Measurements from ENCODE around the gene ELMO1.

ELMO1 gene

DNA sequence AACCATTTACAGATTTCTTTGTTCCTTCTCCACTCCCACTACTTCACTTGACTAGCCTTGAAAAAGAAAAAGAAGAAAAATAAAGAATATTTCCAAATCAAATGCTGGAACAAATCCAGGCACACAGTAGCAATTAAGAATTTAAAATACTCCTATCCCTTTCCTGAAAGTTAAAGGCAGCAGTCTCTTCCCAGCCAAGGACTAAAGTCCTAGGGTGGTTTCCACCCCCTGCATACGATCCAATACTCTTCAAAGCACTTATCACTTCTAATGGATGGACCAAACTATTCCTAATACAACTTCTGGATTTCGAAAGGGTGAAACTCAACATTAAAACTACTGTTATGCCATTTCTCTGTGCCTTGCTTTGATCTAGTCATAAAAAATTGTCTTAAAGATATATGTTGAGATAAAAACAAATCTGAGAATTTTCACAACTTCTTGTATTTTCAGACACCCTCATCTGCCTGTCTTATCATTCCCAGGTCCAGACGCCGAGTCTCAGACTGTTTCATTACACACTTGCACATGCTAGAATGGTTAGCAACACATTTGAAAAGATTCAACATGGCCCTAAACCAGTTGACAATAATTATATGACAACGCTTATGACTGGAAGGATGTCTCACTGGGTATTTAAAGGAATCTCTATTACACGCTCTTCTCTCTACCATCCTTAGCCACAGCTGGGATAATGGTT lies 13.4 kb downstream of the ELMO1 start:
- TF ChIP-seq, protein P1, sequence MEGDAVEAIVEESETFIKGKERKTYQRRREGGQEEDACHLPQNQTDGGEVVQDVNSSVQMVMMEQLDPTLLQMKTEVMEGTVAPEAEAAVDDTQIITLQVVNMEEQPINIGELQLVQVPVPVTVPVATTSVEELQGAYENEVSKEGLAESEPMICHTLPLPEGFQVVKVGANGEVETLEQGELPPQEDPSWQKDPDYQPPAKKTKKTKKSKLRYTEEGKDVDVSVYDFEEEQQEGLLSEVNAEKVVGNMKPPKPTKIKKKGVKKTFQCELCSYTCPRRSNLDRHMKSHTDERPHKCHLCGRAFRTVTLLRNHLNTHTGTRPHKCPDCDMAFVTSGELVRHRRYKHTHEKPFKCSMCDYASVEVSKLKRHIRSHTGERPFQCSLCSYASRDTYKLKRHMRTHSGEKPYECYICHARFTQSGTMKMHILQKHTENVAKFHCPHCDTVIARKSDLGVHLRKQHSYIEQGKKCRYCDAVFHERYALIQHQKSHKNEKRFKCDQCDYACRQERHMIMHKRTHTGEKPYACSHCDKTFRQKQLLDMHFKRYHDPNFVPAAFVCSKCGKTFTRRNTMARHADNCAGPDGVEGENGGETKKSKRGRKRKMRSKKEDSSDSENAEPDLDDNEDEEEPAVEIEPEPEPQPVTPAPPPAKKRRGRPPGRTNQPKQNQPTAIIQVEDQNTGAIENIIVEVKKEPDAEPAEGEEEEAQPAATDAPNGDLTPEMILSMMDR (IDR thresholded peaks at IDR 0.05; ENCODE audit: extremely low read depth, insufficient read depth, missing control alignments), result no peak
- DNase-seq (ENCODE audit: low spot score), result no peak
- in situ Hi-C loops (cut with MboI; ENCODE audit: low pct_unique_long_range_greater_than_20kb, low sequenced_read_pairs, unreplicated experiment), result no loop called here

DNA sequence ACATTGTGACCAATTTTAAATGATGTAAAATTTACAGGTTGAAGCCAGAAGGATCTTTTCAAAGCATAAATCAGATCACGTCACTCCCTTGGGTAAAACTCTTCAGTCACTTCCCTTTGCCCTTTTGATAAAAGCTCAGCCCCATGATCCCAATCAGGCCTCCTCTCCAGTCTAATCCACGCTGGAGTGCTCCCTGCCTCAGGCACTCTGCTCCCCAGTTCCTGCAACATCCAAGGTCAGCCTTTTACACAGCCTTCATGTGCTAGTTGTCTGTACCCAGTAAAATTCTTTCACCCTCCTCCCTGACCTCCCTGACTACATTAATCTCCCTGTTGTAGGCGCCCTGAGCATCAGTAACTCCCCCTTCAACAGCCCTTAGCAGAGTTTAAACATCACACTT lies 14.1 kb downstream of the ELMO1 start:
- in situ Hi-C loops (cut with MboI; ENCODE audit: low pct_unique_long_range_greater_than_20kb, low sequenced_read_pairs, unreplicated experiment), result no loop called here
- DNase-seq (ENCODE audit: low spot score), result no peak
- TF ChIP-seq, protein P1 (IDR thresholded peaks at IDR 0.05; ENCODE audit: extremely low read depth, insufficient read depth, missing control alignments), result no peak

DNA sequence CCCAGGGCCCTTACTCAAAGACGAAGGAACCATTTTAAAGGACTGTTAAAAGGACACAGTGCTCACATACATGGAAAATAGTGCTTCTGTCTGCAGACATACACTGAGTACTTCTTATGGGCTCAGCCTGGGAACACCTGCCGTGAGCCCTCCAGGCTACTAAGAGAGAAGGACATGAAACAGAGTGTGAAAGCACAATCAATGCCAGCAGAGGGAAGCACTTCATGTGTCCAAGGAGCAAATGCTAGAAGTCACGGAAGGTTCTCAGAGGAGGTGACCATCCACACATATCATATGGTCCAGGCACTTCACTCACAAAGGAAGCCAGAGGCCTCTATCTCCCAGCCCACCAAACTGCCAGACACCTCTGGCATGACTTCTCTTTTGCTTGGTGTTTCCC lies 15.5 kb downstream of the ELMO1 start:
- DNase-seq (ENCODE audit: low spot score), result no peak
- in situ Hi-C loops (cut with MboI; ENCODE audit: low pct_unique_long_range_greater_than_20kb, low sequenced_read_pairs, unreplicated experiment), result no loop called here
- TF ChIP-seq, protein P1 (IDR thresholded peaks at IDR 0.05; ENCODE audit: extremely low read depth, insufficient read depth, missing control alignments), result peak; percentile 13

DNA sequence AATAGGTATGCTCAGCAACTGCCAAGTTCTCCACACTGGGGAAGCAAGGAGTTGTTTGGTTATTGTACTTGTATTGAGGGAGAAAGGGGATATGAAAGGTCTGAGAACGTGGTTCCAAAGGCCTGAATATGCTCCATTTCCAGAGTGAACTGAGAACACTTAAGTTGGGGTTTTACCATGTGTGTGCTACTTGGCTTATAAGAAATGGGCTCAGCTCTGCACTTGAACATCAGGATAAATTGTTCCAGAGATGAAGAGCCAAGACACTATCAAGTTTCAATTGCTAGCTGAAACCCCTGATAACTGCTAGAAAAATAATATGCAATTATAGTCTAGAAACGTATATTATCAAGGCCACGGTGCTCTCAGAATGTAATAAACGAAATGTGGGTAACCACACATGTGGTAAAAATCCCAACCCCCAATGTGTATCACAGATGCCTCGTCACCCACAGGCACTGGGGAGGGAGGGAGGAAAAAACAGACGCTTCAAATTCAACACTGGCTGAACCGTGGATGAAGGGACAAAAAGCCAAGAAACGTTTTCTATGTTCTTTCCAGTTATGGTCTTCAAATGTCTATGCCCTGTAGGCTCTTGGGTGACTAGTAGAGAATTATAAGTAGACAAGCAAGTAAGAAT lies 16.3 kb downstream of the ELMO1 start:
- TF ChIP-seq, protein P1 (IDR thresholded peaks at IDR 0.05; ENCODE audit: extremely low read depth, insufficient read depth, missing control alignments), result no peak
- in situ Hi-C loops (cut with MboI; ENCODE audit: low pct_unique_long_range_greater_than_20kb, low sequenced_read_pairs, unreplicated experiment), result no loop called here
- no peak for DNase-seq (ENCODE audit: low spot score)

DNA sequence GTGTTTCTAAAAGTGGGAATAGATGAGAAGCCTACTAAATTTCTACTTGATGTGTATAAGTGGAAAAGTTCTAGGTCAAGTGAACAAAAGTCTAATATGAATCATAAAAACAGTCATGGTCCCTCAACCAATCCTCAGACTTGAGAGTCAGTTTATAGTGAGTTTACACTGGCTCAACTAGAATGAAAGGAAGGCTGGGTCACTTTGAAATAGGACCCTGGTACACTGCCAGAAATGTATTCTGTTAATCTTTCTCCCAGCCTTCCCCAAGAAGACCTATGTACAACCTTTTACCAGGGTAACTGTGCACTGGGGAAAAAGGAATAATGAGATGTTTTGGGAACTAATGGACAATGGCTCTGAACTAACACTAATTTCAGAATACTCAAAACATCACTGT lies 17.3 kb downstream of the ELMO1 start:
- TF ChIP-seq, protein P1 (IDR thresholded peaks at IDR 0.05; ENCODE audit: extremely low read depth, insufficient read depth, missing control alignments), result no peak
- DNase-seq (ENCODE audit: low spot score), result no peak
- in situ Hi-C loops (cut with MboI; ENCODE audit: low pct_unique_long_range_greater_than_20kb, low sequenced_read_pairs, unreplicated experiment), result no loop called here

DNA sequence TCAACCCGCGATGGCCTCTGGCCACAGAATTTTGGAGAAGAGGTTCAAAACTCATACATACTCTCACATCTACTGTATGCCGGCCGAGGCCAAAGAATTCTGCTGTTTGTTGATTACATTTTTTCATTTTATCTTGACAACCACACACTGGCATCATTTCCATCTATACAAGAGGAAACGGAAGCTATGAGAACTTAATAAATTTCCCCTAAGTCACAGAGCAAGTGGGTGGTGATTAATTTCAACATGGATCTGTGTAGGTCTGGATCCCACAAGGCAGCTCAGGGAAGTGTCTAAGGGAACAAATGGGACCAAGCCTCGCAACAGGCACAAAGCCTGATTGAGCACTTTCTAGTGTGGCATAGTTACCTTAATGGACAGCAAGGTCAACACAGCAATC lies 18.0 kb downstream of the ELMO1 start:
- in situ Hi-C loops (cut with MboI; ENCODE audit: low pct_unique_long_range_greater_than_20kb, low sequenced_read_pairs, unreplicated experiment), result no loop called here
- TF ChIP-seq, protein P1 (IDR thresholded peaks at IDR 0.05; ENCODE audit: extremely low read depth, insufficient read depth, missing control alignments), result no peak
- no peak for DNase-seq (ENCODE audit: low spot score)

Data from GM13977 (cell line).